ENCODE data around the gene HECW1.
A peak's percentile ranks its signal among the peaks of the same experiment; 100 is the strongest.

Gene HECW1

DNA sequence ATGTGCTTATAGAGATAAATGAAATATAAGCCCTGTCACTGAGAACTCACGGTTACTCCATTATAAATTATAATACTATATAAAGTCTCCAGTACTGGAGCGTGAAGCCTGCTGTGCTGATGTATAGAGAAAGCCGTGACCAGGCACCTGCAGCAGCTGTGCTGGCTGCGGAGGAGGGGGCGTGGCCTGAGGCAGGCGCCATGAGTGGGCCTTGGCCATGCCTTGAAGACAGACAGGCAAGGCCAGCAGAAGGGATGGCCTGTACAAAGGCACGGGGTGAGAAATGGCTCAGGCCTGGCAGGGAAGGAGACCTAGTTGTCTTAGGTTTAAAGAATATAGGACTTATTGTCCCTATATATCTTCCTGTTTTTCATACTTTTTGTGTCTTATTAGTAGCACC is 251.9 kb downstream of the HECW1 start:
- peaks cover 0 to 2% of the 10 kb centered on the region in 2 experiments for H3K36me3 ChIP-seq (ENCODE audit: control insufficient read depth in 1 of 2, insufficient read depth in 2 of 2, low read depth in 1 of 2, low read length in 2 of 2)
- no peaks in the 10 kb centered on the region for H3K79me1 ChIP-seq (replicated peaks; ENCODE audit: low read length, poor library complexity, severe bottlenecking)
- 89% methylated on average over 5 of the region's 7 CpGs for WGBS
- no peak overlapping the region for H2AK5ac ChIP-seq (ENCODE audit: low read length, severe bottlenecking)
- H2AFZ ChIP-seq (ENCODE audit: low read depth, low read length) = no peak overlapping the region
- H3K4ac ChIP-seq (ENCODE audit: low read depth in 1 of 2, low read length in 2 of 2) = no peak overlapping the region
- H3K4me1 ChIP-seq (ENCODE audit: control insufficient read depth, insufficient read depth, low read depth, low read length) = peaks cover 3% of the 10 kb centered on the region
- H4K91ac ChIP-seq (ENCODE audit: low read length) = no peak overlapping the region
- no peak for DNase-seq
- H2BK120ac ChIP-seq (ENCODE audit: low read depth, low read length) = no peak overlapping the region
- no peak overlapping the region for H3K27ac ChIP-seq (ENCODE audit: low read length, poor library complexity, severe bottlenecking)
- H3K27me3 ChIP-seq (ENCODE audit: control insufficient read depth in 1 of 2, insufficient read depth in 1 of 2, low read length in 2 of 2) = peaks cover 0 to 31% of the 10 kb centered on the region in 2 experiments
- H3K4me2 ChIP-seq (ENCODE audit: low read length, poor library complexity, severe bottlenecking) = no peak overlapping the region
- H2BK5ac ChIP-seq (ENCODE audit: low read depth, low read length, poor library complexity, severe bottlenecking) = no peak overlapping the region
- no peak overlapping the region for H3K9ac ChIP-seq (ENCODE audit: low read length)
- no peak overlapping the region for H3K23ac ChIP-seq (ENCODE audit: low read length in 2 of 2)
- H3K14ac ChIP-seq (ENCODE audit: low read length in 2 of 2) = no peak overlapping the region
- no peak overlapping the region for H4K8ac ChIP-seq (ENCODE audit: low read length)
- no peak overlapping the region for H3K4me3 ChIP-seq (ENCODE audit: insufficient read depth in 1 of 2, low read depth in 1 of 2, low read length in 2 of 2)
- H3K18ac ChIP-seq (ENCODE audit: low read depth in 1 of 2, low read length in 2 of 2) = no peak overlapping the region
- no peaks in the 10 kb centered on the region for H3K9me3 ChIP-seq (ENCODE audit: control insufficient read depth, low read length)
- no peak overlapping the region for H2BK15ac ChIP-seq (ENCODE audit: low read depth, poor library complexity, severe bottlenecking)
- H2BK12ac ChIP-seq (ENCODE audit: low read length in 2 of 2) = no peak overlapping the region

DNA sequence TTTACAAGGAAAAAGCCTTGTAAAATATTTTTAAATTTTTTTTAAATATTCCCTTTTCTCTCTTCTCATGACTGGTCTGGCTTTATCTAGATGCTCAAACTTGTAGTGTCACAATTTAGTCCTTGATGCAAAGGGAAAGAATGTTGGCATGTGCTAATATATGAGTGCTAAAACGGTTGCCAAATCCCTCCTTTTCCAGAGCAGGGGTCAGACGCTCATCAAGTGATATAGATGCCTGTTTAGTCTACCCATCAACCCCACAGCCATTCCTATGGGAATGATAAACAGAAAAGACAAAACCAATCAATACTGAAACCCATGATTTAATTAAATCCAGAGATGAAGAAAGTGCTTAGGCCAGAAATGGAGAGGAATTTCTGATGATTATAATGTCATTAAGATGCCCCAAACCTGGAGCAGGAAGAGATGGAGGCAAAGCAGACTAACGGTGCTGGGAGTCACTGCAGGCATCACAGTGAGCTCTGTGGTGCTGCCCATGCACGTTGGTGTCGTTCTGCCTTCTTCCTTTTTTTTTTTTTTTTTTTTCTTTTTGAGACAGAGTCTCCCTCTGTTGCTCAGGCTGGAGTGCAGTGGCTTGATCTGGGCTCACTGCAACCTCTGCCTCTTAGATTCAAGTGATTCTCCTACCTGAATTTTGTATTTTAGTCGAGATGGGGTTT is 260.4 kb downstream of the HECW1 start:
- no peak overlapping the region for H4K8ac ChIP-seq (ENCODE audit: low read length)
- H4K91ac ChIP-seq (ENCODE audit: low read length) = no peak overlapping the region
- no peaks in the 10 kb centered on the region for H3K79me1 ChIP-seq (replicated peaks; ENCODE audit: low read length, poor library complexity, severe bottlenecking)
- no peak overlapping the region for H2AFZ ChIP-seq (ENCODE audit: low read depth, low read length)
- H3K14ac ChIP-seq (ENCODE audit: low read length in 2 of 2) = no peak overlapping the region
- no peak overlapping the region for H3K4me2 ChIP-seq (ENCODE audit: low read length, poor library complexity, severe bottlenecking)
- H3K23ac ChIP-seq (ENCODE audit: low read length in 2 of 2) = no peak overlapping the region
- no peaks in the 10 kb centered on the region for H3K9me3 ChIP-seq (ENCODE audit: control insufficient read depth, low read length)
- 47% methylated on average over 6 of the region's 6 CpGs for WGBS
- H3K36me3 ChIP-seq (ENCODE audit: control insufficient read depth in 1 of 2, insufficient read depth in 2 of 2, low read depth in 1 of 2, low read length in 2 of 2) = no peaks in the 10 kb centered on the region
- no peak overlapping the region for H2BK120ac ChIP-seq (ENCODE audit: low read depth, low read length)
- H3K4ac ChIP-seq (ENCODE audit: low read depth in 1 of 2, low read length in 2 of 2) = no peak overlapping the region
- H3K27me3 ChIP-seq (ENCODE audit: control insufficient read depth in 1 of 2, insufficient read depth in 1 of 2, low read length in 2 of 2) = peaks cover 0 to 8% of the 10 kb centered on the region in 2 experiments
- DNase-seq = peak; percentile 26
- H2BK15ac ChIP-seq (ENCODE audit: low read depth, poor library complexity, severe bottlenecking) = no peak overlapping the region
- H3K27ac ChIP-seq (ENCODE audit: low read length, poor library complexity, severe bottlenecking) = no peak overlapping the region
- no peak overlapping the region for H2BK5ac ChIP-seq (ENCODE audit: low read depth, low read length, poor library complexity, severe bottlenecking)
- no peak overlapping the region for H3K4me3 ChIP-seq (ENCODE audit: insufficient read depth in 1 of 2, low read depth in 1 of 2, low read length in 2 of 2)
- no peak overlapping the region for H2BK12ac ChIP-seq (ENCODE audit: low read length in 2 of 2)
- peaks cover 2% of the 10 kb centered on the region for H3K4me1 ChIP-seq (ENCODE audit: control insufficient read depth, insufficient read depth, low read depth, low read length)
- no peak overlapping the region for H3K18ac ChIP-seq (ENCODE audit: low read depth in 1 of 2, low read length in 2 of 2)
- no peak overlapping the region for H3K9ac ChIP-seq (ENCODE audit: low read length)
- H2AK5ac ChIP-seq (ENCODE audit: low read length, severe bottlenecking) = no peak overlapping the region

DNA sequence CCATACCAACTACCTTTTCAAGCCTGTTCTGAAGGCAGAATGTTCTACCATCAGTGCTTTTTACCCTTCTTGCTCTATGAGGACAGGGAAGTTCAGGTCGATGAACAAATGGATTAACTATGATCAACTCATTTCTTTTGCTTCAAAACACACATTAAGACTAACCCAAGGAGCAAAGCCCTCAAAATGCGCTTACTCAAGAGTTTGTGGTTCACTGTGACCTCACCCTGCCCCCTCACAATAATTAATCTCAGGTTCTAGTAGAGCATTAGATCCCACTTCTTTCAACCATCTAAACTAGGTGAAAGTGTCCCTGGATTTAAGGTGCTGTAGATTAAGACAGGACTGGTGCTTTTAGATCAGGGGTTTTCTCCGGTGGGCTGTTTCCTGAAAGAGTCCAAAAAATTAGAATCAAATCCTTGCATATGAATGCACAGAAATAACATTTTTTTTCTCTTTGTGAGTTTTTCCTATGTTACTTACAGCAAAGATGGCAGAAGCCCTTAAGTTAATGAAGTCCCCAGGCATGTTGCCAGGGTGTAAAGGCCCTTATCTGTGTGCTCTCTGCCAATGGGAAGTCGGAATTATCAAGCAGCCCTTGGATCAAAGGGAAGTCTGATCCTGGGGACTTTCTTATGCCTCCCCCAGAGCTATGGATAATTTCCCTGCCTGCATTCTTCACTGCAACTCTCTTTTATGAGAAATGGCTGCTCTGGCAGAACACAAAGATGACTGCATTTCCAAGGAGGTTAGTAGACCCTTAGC is 264.9 kb downstream of the HECW1 start:
- no peak overlapping the region for H3K4me2 ChIP-seq (ENCODE audit: low read length, poor library complexity, severe bottlenecking)
- no peak overlapping the region for H2BK120ac ChIP-seq (ENCODE audit: low read depth, low read length)
- no peak overlapping the region for H2BK15ac ChIP-seq (ENCODE audit: low read depth, poor library complexity, severe bottlenecking)
- no peaks in the 10 kb centered on the region for H3K79me1 ChIP-seq (replicated peaks; ENCODE audit: low read length, poor library complexity, severe bottlenecking)
- WGBS = 80% methylated on average over 2 of the region's 4 CpGs
- no peak overlapping the region for H3K4me3 ChIP-seq (ENCODE audit: insufficient read depth in 1 of 2, low read depth in 1 of 2, low read length in 2 of 2)
- H2BK5ac ChIP-seq (ENCODE audit: low read depth, low read length, poor library complexity, severe bottlenecking) = no peak overlapping the region
- H2AK5ac ChIP-seq (ENCODE audit: low read length, severe bottlenecking) = no peak overlapping the region
- no peak overlapping the region for H3K18ac ChIP-seq (ENCODE audit: low read depth in 1 of 2, low read length in 2 of 2)
- H3K14ac ChIP-seq (ENCODE audit: low read length in 2 of 2) = no peak overlapping the region
- H4K8ac ChIP-seq (ENCODE audit: low read length) = no peak overlapping the region
- H3K27me3 ChIP-seq (ENCODE audit: control insufficient read depth in 1 of 2, insufficient read depth in 1 of 2, low read length in 2 of 2) = peaks cover 0 to 5% of the 10 kb centered on the region in 2 experiments
- DNase-seq = no peak
- no peak overlapping the region for H4K91ac ChIP-seq (ENCODE audit: low read length)
- peaks cover 2% of the 10 kb centered on the region for H3K4me1 ChIP-seq (ENCODE audit: control insufficient read depth, insufficient read depth, low read depth, low read length)
- no peak overlapping the region for H2BK12ac ChIP-seq (ENCODE audit: low read length in 2 of 2)
- no peak overlapping the region for H3K27ac ChIP-seq (ENCODE audit: low read length, poor library complexity, severe bottlenecking)
- H3K23ac ChIP-seq (ENCODE audit: low read length in 2 of 2) = no peak overlapping the region
- H3K9ac ChIP-seq (ENCODE audit: low read length) = no peak overlapping the region
- no peak overlapping the region for H3K4ac ChIP-seq (ENCODE audit: low read depth in 1 of 2, low read length in 2 of 2)
- no peak overlapping the region for H2AFZ ChIP-seq (ENCODE audit: low read depth, low read length)
- H3K36me3 ChIP-seq (ENCODE audit: control insufficient read depth in 1 of 2, insufficient read depth in 2 of 2, low read depth in 1 of 2, low read length in 2 of 2) = no peaks in the 10 kb centered on the region
- no peaks in the 10 kb centered on the region for H3K9me3 ChIP-seq (ENCODE audit: control insufficient read depth, low read length)

DNA sequence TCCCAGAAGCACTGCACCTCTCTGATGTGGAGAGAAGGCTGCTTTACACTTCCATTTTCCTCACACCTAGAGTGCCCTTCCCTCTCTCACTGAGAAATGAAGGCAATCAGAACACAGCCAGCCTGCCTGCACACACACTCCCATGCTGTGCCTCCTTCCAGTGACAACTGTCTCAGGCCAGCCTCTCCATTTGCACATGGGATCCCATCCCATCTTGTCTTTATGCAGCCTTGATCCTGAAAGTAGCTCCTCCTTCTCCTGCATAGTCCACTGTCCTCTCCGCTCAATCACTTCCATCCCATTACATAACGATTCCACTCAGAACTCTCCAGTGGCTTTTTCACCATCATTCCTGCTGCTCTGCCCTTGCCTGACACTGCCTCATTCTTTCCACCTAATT is 266.8 kb downstream of the HECW1 start:
- Histone ChIP-seq H3K9me3 (ENCODE audit: control insufficient read depth, low read length) (no peaks in the 10 kb centered on the region), H4K8ac (ENCODE audit: low read length) (no peak overlapping the region), H3K4me3 (ENCODE audit: insufficient read depth in 1 of 2, low read depth in 1 of 2, low read length in 2 of 2) (no peak overlapping the region), H3K4ac (ENCODE audit: low read depth in 1 of 2, low read length in 2 of 2) (no peak overlapping the region), H3K27ac (ENCODE audit: low read length, poor library complexity, severe bottlenecking) (no peak overlapping the region), H3K36me3 (ENCODE audit: control insufficient read depth in 1 of 2, insufficient read depth in 2 of 2, low read depth in 1 of 2, low read length in 2 of 2) (no peaks in the 10 kb centered on the region), H3K4me2 (ENCODE audit: low read length, poor library complexity, severe bottlenecking) (no peak overlapping the region), H2BK12ac (ENCODE audit: low read length in 2 of 2) (no peak overlapping the region), H3K79me1 (replicated peaks; ENCODE audit: low read length, poor library complexity, severe bottlenecking) (no peaks in the 10 kb centered on the region), H2BK5ac (ENCODE audit: low read depth, low read length, poor library complexity, severe bottlenecking) (no peak overlapping the region), H3K23ac (ENCODE audit: low read length in 2 of 2) (no peak overlapping the region), H3K9ac (ENCODE audit: low read length) (no peak overlapping the region), H4K91ac (ENCODE audit: low read length) (no peak overlapping the region), H3K14ac (ENCODE audit: low read length in 2 of 2) (no peak overlapping the region), H2AK5ac (ENCODE audit: low read length, severe bottlenecking) (no peak overlapping the region), H3K18ac (ENCODE audit: low read depth in 1 of 2, low read length in 2 of 2) (no peak overlapping the region), H2BK120ac (ENCODE audit: low read depth, low read length) (no peak overlapping the region), H3K4me1 (ENCODE audit: control insufficient read depth, insufficient read depth, low read depth, low read length) (peaks cover 2% of the 10 kb centered on the region), H2BK15ac (ENCODE audit: low read depth, poor library complexity, severe bottlenecking) (no peak overlapping the region), H2AFZ (ENCODE audit: low read depth, low read length) (no peak overlapping the region), H3K27me3 (ENCODE audit: control insufficient read depth in 1 of 2, insufficient read depth in 1 of 2, low read length in 2 of 2) (peaks cover 0 to 5% of the 10 kb centered on the region in 2 experiments)
- WGBS = 91% methylated on average over 2 of the region's 2 CpGs
- no peak for DNase-seq
